Measurements from ENCODE around the gene FAM50B.

DNA sequence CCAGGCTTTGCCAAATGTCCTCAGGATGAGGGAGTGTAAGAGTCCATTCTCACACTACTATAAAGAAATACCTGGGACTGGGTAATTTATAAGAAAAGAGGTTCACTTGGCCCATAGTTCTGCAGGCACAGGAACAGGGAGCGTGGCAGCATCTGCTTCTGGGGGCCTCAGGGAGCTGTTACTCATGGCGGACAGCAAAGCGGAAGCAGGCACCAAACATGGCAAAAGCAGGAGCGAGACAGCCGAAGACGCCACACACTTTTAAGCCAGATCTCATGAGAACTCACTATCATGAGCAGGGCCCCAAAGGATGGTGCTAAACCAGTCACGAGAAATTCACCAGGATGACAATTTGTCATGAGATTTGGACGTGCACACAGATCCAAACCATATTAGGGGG lies 22.8 kb downstream of the FAM50B start:
- TF ChIP-seq, protein P1, sequence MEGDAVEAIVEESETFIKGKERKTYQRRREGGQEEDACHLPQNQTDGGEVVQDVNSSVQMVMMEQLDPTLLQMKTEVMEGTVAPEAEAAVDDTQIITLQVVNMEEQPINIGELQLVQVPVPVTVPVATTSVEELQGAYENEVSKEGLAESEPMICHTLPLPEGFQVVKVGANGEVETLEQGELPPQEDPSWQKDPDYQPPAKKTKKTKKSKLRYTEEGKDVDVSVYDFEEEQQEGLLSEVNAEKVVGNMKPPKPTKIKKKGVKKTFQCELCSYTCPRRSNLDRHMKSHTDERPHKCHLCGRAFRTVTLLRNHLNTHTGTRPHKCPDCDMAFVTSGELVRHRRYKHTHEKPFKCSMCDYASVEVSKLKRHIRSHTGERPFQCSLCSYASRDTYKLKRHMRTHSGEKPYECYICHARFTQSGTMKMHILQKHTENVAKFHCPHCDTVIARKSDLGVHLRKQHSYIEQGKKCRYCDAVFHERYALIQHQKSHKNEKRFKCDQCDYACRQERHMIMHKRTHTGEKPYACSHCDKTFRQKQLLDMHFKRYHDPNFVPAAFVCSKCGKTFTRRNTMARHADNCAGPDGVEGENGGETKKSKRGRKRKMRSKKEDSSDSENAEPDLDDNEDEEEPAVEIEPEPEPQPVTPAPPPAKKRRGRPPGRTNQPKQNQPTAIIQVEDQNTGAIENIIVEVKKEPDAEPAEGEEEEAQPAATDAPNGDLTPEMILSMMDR (conservative IDR thresholded peaks at IDR 0.05; ENCODE audit: low read depth, low read length), result no peak
- TF ChIP-seq, protein P2, sequence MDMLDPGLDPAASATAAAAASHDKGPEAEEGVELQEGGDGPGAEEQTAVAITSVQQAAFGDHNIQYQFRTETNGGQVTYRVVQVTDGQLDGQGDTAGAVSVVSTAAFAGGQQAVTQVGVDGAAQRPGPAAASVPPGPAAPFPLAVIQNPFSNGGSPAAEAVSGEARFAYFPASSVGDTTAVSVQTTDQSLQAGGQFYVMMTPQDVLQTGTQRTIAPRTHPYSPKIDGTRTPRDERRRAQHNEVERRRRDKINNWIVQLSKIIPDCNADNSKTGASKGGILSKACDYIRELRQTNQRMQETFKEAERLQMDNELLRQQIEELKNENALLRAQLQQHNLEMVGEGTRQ (IDR thresholded peaks at IDR 0.05; ENCODE audit: low read depth, low read length), result no peak
- TF ChIP-seq POLR2A (IDR thresholded peaks at IDR 0.05; ENCODE audit: low read depth, low read length), result no peak
- TF ChIP-seq CEBPB (IDR thresholded peaks at IDR 0.05; ENCODE audit: low read depth, low read length), result no peak
- TF ChIP-seq RAD21 (IDR thresholded peaks at IDR 0.05; ENCODE audit: low read length), result no peak
- no peak for TF ChIP-seq BHLHE40 (IDR thresholded peaks at IDR 0.05; ENCODE audit: low read depth, low read length)
- TF ChIP-seq MXI1 (IDR thresholded peaks at IDR 0.05; ENCODE audit: borderline replicate concordance, low read depth, low read length), result no peak
- no peak for TF ChIP-seq MAFK (IDR thresholded peaks at IDR 0.05; ENCODE audit: low read depth, low read length)
- TF ChIP-seq CHD1 (IDR thresholded peaks at IDR 0.05; ENCODE audit: low read depth, low read length), result no peak

All from IMR-90 (cell line).